ENCODE data around the gene LRP10. TPM values are rescaled to one million over a fixed set of nuclear protein-coding genes. Genes with fewer than 3 reads are reported as not detected.

The LRP10 gene
- total and polyA plus RNA-seq, 2 experiments from 2014 or later: 56.2 to 117 TPM

GRCh38 chr14:22895402-22895801, 23.9 kb downstream of the LRP10 start:
- H3K9me3 ChIP-seq (ENCODE audit: low read depth): no peaks in the 10 kb centered on the region
- peaks cover 4% of the 10 kb centered on the region for H3K4me1 ChIP-seq (ENCODE audit: insufficient read depth)
- 90% methylated on average over 1 of the region's 1 CpG for WGBS (ENCODE audit: low lambda C conversion rate, missing lambda C conversion rate)
- H3K27me3 ChIP-seq: no peaks in the 10 kb centered on the region
- DNase-seq (ENCODE audit: low spot score): no peak
- H4K20me1 ChIP-seq (ENCODE audit: insufficient read depth, poor library complexity, severe bottlenecking): no peaks in the 10 kb centered on the region
- H3K4me2 ChIP-seq: no peak overlapping the region
- no peak overlapping the region for H3K4me3 ChIP-seq
- H3K9me2 ChIP-seq (replicated peaks; ENCODE audit: insufficient read depth): no peaks in the 10 kb centered on the region
- H2AFZ ChIP-seq: no peak overlapping the region
- H3K27ac ChIP-seq: no peak overlapping the region
- TF ChIP-seq EZH2 (IDR thresholded peaks at IDR 0.05; ENCODE audit: borderline replicate concordance): no peak
- no peak for TF ChIP-seq EZH2phosphoT487 (IDR thresholded peaks at IDR 0.05; ENCODE audit: low read depth, severe bottlenecking, unreplicated experiment)
- TF ChIP-seq CTCF (IDR thresholded peaks at IDR 0.05; ENCODE audit: poor library complexity): no peak
- no peaks in the 10 kb centered on the region for H3K36me3 ChIP-seq (replicated peaks; ENCODE audit: insufficient read depth, low read depth)
- no peaks in the 10 kb centered on the region for H3K79me2 ChIP-seq

GRCh38 chr14:22896356-22896755, 24.8 kb downstream of the LRP10 start:
- Histone ChIP-seq H3K9me2 (replicated peaks; ENCODE audit: insufficient read depth) (no peaks in the 10 kb centered on the region), H3K4me1 (ENCODE audit: insufficient read depth) (peaks cover 4% of the 10 kb centered on the region), H4K20me1 (ENCODE audit: insufficient read depth, poor library complexity, severe bottlenecking) (no peaks in the 10 kb centered on the region), H3K4me2 (no peak overlapping the region), H3K27ac (no peak overlapping the region), H3K4me3 (no peak overlapping the region), H3K9me3 (ENCODE audit: low read depth) (no peaks in the 10 kb centered on the region), H2AFZ (no peak overlapping the region), H3K79me2 (no peaks in the 10 kb centered on the region), H3K36me3 (replicated peaks; ENCODE audit: insufficient read depth, low read depth) (no peaks in the 10 kb centered on the region), H3K27me3 (no peaks in the 10 kb centered on the region)
- DNase-seq (ENCODE audit: low spot score): no peak
- 91% methylated on average over 5 of the region's 5 CpGs for WGBS (ENCODE audit: low lambda C conversion rate, missing lambda C conversion rate)
- TF ChIP-seq EZH2phosphoT487 (IDR thresholded peaks at IDR 0.05; ENCODE audit: low read depth, severe bottlenecking, unreplicated experiment): no peak
- TF ChIP-seq CTCF (IDR thresholded peaks at IDR 0.05; ENCODE audit: poor library complexity): no peak
- no peak for TF ChIP-seq EZH2 (IDR thresholded peaks at IDR 0.05; ENCODE audit: borderline replicate concordance)

- no peak for TF ChIP-seq EZH2 (IDR thresholded peaks at IDR 0.05; ENCODE audit: borderline replicate concordance)
- Histone ChIP-seq H3K79me2 (no peaks in the 10 kb centered on the region), H3K4me1 (ENCODE audit: insufficient read depth) (peaks cover 4% of the 10 kb centered on the region), H3K9me3 (ENCODE audit: low read depth) (no peaks in the 10 kb centered on the region), H4K20me1 (ENCODE audit: insufficient read depth, poor library complexity, severe bottlenecking) (no peaks in the 10 kb centered on the region), H3K4me3 (no peak overlapping the region), H2AFZ (no peak overlapping the region), H3K27me3 (no peaks in the 10 kb centered on the region), H3K9me2 (replicated peaks; ENCODE audit: insufficient read depth) (no peaks in the 10 kb centered on the region), H3K27ac (no peak overlapping the region), H3K4me2 (no peak overlapping the region), H3K36me3 (replicated peaks; ENCODE audit: insufficient read depth, low read depth) (no peaks in the 10 kb centered on the region)
- DNase-seq (ENCODE audit: low spot score): no peak
- 88% methylated on average over 3 of the region's 3 CpGs for WGBS (ENCODE audit: low lambda C conversion rate, missing lambda C conversion rate)
Measured at GRCh38 chr14:22896760-22897159, 25.2 kb downstream of the LRP10 start.

GRCh38 chr14:22897357-22897756, 25.8 kb downstream of the LRP10 start:
- Histone ChIP-seq H3K27me3 (no peaks in the 10 kb centered on the region), H3K27ac (peak overlapping the region; percentile 44), H3K9me3 (ENCODE audit: low read depth) (no peaks in the 10 kb centered on the region), H3K79me2 (no peaks in the 10 kb centered on the region), H4K20me1 (ENCODE audit: insufficient read depth, poor library complexity, severe bottlenecking) (no peaks in the 10 kb centered on the region), H3K4me3 (no peak overlapping the region), H3K4me1 (ENCODE audit: insufficient read depth) (peaks cover 4% of the 10 kb centered on the region), H3K4me2 (no peak overlapping the region), H2AFZ (no peak overlapping the region), H3K36me3 (replicated peaks; ENCODE audit: insufficient read depth, low read depth) (no peaks in the 10 kb centered on the region), H3K9me2 (replicated peaks; ENCODE audit: insufficient read depth) (no peaks in the 10 kb centered on the region)
- 85% methylated on average over 1 of the region's 1 CpG for WGBS (ENCODE audit: low lambda C conversion rate, missing lambda C conversion rate)
- TF ChIP-seq EZH2 (IDR thresholded peaks at IDR 0.05; ENCODE audit: borderline replicate concordance) (no peak), CTCF (IDR thresholded peaks at IDR 0.05; ENCODE audit: poor library complexity) (no peak), EZH2phosphoT487 (IDR thresholded peaks at IDR 0.05; ENCODE audit: low read depth, severe bottlenecking, unreplicated experiment) (no peak)
- no peak for DNase-seq (ENCODE audit: low spot score)

All from hepatocyte (in vitro differentiated cells).